Right lobe of liver (tissue), 4 donors: ENCODE measurements around the gene CRYBA4.

ENCODE experiments used
- POLR2A ChIP-seq: fragments of 450-650 bp; IDR thresholded peaks from one replicate; pipeline ENCODE4 v1.6.1; 2017; ENCODE audit warnings: antibody characterized with exemption, mild to moderate bottlenecking
- TF ChIP-seq, protein P1 (sequence below), 4 donors: fragments of 200-600 bp in 3 of 4; fragments of 450-650 bp in 1 of 4; IDR thresholded peaks; one replicate each; pipeline versions ENCODE4 v1.5.1 to v1.8.0; 2016 to 2022; ENCODE audit warnings: antibody characterized with exemption in 4 of 4, mild to moderate bottlenecking in 2 of 4
- donor health status: DM: no; HTN: no; CAD: no.
- donor health status: DM: no; HTN: no; CAD: no.
- donor health status: DM: no; HTN: yes; CAD: no.

DNA sequence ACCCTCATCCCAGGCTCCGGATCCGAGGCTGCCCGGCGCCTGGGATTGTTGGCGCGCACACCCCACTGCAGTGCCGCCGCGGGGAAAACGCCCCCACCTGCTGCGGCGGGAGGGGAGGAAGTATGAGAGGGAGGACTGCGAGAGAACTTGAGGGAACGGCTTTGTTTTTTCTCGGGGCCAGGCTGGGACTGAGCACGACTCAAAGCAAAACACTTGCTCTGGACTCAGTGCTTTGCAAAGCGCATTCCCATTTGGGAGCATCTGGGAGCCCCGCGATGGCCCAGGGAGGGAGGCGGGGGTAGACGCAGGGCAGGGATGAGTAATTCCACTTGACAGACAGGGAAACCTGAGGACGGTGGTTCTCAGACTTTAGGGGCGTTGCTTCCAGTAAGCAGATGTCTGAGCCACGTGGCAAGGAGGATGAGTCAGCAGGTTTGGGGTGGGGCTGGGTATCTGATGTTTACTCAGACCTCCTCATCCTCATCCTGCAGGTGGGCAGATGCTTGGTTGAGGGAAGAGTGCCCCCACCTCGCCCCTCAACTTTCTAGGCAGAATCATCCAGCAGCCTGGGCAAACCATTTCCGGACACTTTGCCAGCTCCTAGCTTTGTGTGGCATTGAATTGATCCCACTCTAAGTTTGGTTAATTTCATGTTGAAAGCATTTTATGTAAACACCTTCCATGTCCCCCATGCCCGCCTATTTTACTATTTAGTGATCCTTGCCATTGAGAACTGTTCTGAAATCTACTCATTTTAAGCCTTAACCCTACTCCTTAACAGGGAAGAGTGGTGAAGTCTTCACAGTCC is 37.1 kb downstream of the CRYBA4 start:
- TF ChIP-seq, protein P1, sequence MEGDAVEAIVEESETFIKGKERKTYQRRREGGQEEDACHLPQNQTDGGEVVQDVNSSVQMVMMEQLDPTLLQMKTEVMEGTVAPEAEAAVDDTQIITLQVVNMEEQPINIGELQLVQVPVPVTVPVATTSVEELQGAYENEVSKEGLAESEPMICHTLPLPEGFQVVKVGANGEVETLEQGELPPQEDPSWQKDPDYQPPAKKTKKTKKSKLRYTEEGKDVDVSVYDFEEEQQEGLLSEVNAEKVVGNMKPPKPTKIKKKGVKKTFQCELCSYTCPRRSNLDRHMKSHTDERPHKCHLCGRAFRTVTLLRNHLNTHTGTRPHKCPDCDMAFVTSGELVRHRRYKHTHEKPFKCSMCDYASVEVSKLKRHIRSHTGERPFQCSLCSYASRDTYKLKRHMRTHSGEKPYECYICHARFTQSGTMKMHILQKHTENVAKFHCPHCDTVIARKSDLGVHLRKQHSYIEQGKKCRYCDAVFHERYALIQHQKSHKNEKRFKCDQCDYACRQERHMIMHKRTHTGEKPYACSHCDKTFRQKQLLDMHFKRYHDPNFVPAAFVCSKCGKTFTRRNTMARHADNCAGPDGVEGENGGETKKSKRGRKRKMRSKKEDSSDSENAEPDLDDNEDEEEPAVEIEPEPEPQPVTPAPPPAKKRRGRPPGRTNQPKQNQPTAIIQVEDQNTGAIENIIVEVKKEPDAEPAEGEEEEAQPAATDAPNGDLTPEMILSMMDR (IDR thresholded peaks at IDR 0.05): no peak
- TF ChIP-seq POLR2A: no peak
